Loucy (cell line): ENCODE measurements around the gene PLCD3.

Experiments
- H2AFZ ChIP-seq: fragments of 200-600 bp; sonication (generic); 2 replicates; pipeline ENCODE4 v1.6.0; 2016; ENCODE audit warnings: antibody characterized with exemption, mild to moderate bottlenecking, low read length, moderate library complexity
- H3F3A ChIP-seq: fragments of 200-600 bp; 2 replicates; pipeline ENCODE4 v1.6.0; 2016; ENCODE audit warnings: antibody characterized with exemption, low read depth, mild to moderate bottlenecking
- H3K27me3 ChIP-seq: fragments of 200-600 bp; sonication (generic); 2 replicates; pipeline ENCODE4 v1.6.1; 2014; ENCODE audit warnings: low read length, mild to moderate bottlenecking; ENCODE audit not compliant: insufficient read depth, poor library complexity, severe bottlenecking
- H3K36me3 ChIP-seq: fragments of 200-600 bp; sonication (generic); 2 replicates; pipeline ENCODE4 v1.6.1; 2016; ENCODE audit warnings: low read length; ENCODE audit not compliant: insufficient read depth
- H3K4me1 ChIP-seq: fragments of 200-600 bp; sonication (generic); 2 replicates; pipeline ENCODE4 v1.5.1; 2014; ENCODE audit warnings: low read length, mild to moderate bottlenecking; ENCODE audit not compliant: insufficient read depth, poor library complexity, severe bottlenecking
- H3K4me2 ChIP-seq: fragments of 200-600 bp; sonication (generic); 2 replicates; pipeline ENCODE4 v1.6.0; 2014; ENCODE audit warnings: antibody characterized with exemption, low read length, low read depth, mild to moderate bottlenecking; ENCODE audit not compliant: poor library complexity, severe bottlenecking
- H3K4me3 ChIP-seq: fragments of 200-600 bp; sonication (generic); 2 replicates; pipeline ENCODE4 v1.5.1; 2014; ENCODE audit warnings: low read length, mild to moderate bottlenecking, mixed read lengths; ENCODE audit not compliant: poor library complexity, severe bottlenecking
- H3K79me2 ChIP-seq: fragments of 200-600 bp; sonication (generic); 2 replicates; pipeline ENCODE4 v1.6.1; 2014; ENCODE audit warnings: low read length; ENCODE audit not compliant: insufficient read depth
- H3K9ac ChIP-seq: fragments of 200-600 bp; sonication (generic); 2 replicates; pipeline ENCODE4 v1.6.0; 2014; ENCODE audit warnings: mild to moderate bottlenecking, low read depth, low read length, moderate library complexity; ENCODE audit not compliant: poor library complexity, severe bottlenecking
- H3K9me2 ChIP-seq: fragments of 200-600 bp; sonication (generic); replicated peaks from 2 replicates; pipeline ENCODE4 v1.6.1; 2016; ENCODE audit warnings: low read depth, low read length, mixed read lengths
- H3K9me3 ChIP-seq: fragments of 200-600 bp; sonication (generic); 2 replicates; pipeline ENCODE4 v1.6.1; 2014; ENCODE audit warnings: mild to moderate bottlenecking, antibody characterized with exemption, low read length, low read depth; ENCODE audit not compliant: insufficient read depth
- H4K20me1 ChIP-seq: fragments of 200-600 bp; sonication (generic); 2 replicates; pipeline ENCODE4 v1.6.0; 2014; ENCODE audit warnings: antibody characterized with exemption, low read length, mild to moderate bottlenecking; ENCODE audit not compliant: insufficient read depth, poor library complexity, severe bottlenecking
- CTCF ChIP-seq: fragments of 200-600 bp; sonication (generic); conservative IDR thresholded peaks from 2 replicates; pipeline ENCODE4 v1.5.1; 2014; ENCODE audit warnings: mild to moderate bottlenecking, antibody characterized with exemption, low read length
- EZH2phosphoT487 ChIP-seq: fragments of 200-600 bp; IDR thresholded peaks from 2 replicates; pipeline ENCODE4 v1.6.1; 2018; ENCODE audit warnings: antibody characterized with exemption, mild to moderate bottlenecking, moderate library complexity, borderline replicate concordance

The PLCD3 gene

GRCh38 chr17:45067637-45068036, 64.7 kb downstream of the PLCD3 start:
- peaks cover 72% of the 10 kb centered on the region for H3K79me2 ChIP-seq

GRCh38 chr17:45063198-45063597, 69.1 kb downstream of the PLCD3 start:
- Histone ChIP-seq H3F3A (no peaks in the 10 kb centered on the region), H3K9ac (no peak overlapping the region), H3K36me3 (no peaks in the 10 kb centered on the region; the same call in 1 of the 2 replicates), H3K4me3 (peak overlapping the region; percentile 92), H4K20me1 (peaks cover 44% of the 10 kb centered on the region), H3K9me3 (no peaks in the 10 kb centered on the region), H3K27me3 (no peaks in the 10 kb centered on the region), H2AFZ (no peak overlapping the region), H3K9me2 (no peaks in the 10 kb centered on the region), H3K79me2 (peaks cover 84% of the 10 kb centered on the region), H3K4me2 (peak overlapping the region; percentile 100), H3K4me1 (peaks cover 28% of the 10 kb centered on the region)
- TF ChIP-seq CTCF (no peak), EZH2phosphoT487 (no peak)

More at GRCh38 chr17:45067637-45068036, 64.7 kb downstream of the PLCD3 start:
- Histone ChIP-seq H3K9ac (no peak overlapping the region), H3K4me3 (no peak overlapping the region), H3K36me3 (peaks cover 7% of the 10 kb centered on the region; the same call in 1 of the 2 replicates), H3K4me2 (no peak overlapping the region), H4K20me1 (peaks cover 35% of the 10 kb centered on the region), H3K9me3 (no peaks in the 10 kb centered on the region), H2AFZ (no peak overlapping the region), H3K27me3 (no peaks in the 10 kb centered on the region), H3K9me2 (no peaks in the 10 kb centered on the region), H3K4me1 (peaks cover 12% of the 10 kb centered on the region), H3F3A (no peaks in the 10 kb centered on the region)
- TF ChIP-seq EZH2phosphoT487 (no peak), CTCF (no peak)

GRCh38 chr17:45061606-45062205, 70.6 kb downstream of the PLCD3 start:
- peak overlapping the region; percentile 86 for H2AFZ ChIP-seq
- no peaks in the 10 kb centered on the region for H3K27me3 ChIP-seq
- H3K4me2 ChIP-seq: peak overlapping the region; percentile 100
- peaks cover 69% of the 10 kb centered on the region for H3K79me2 ChIP-seq
- peak overlapping the region; percentile 77 for H3K9ac ChIP-seq
- peaks cover 37% of the 10 kb centered on the region for H4K20me1 ChIP-seq
- peak overlapping the region; percentile 92 for H3K4me3 ChIP-seq
- peaks cover 28% of the 10 kb centered on the region for H3K4me1 ChIP-seq
- TF ChIP-seq CTCF (no peak), EZH2phosphoT487 (no peak)
- H3K9me2 ChIP-seq: no peaks in the 10 kb centered on the region
- H3F3A ChIP-seq: no peaks in the 10 kb centered on the region
- no peaks in the 10 kb centered on the region for H3K9me3 ChIP-seq
- H3K36me3 ChIP-seq: no peaks in the 10 kb centered on the region
